B cell (primary cell): ENCODE data around the gene NRDE2. TPM values are rescaled to one million over a fixed set of nuclear protein-coding genes. Genes with fewer than 3 reads are reported as not detected.

Source experiments
- ATAC-seq: fragments of 200-7000 bp; cut with Tn5 transposase; one replicate; pipeline ENCODE4 v1.10.0; 2021; ENCODE audit warnings: low read depth, mild to moderate bottlenecking, moderate number of reproducible peaks, moderate library complexity
- CTCF ChIA-PET: fragments of 350-600 bp; sonication (Branson Sonifier 250); formaldehyde crosslinking; loops from one replicate; lab custom pipeline; 2021; ENCODE audit warnings: antibody characterized with exemption, inconsistent platforms; lab: Charles Lee
- POLR2A ChIA-PET: fragments of 350-600 bp; sonication (Branson Sonifier 250); formaldehyde crosslinking; loops from one replicate; lab custom pipeline; 2021; ENCODE audit warnings: antibody characterized with exemption; lab: Charles Lee
- DNase-seq: peaks from one replicate; pipeline ENCODE4 v3.0.0; 2013
- H2AFZ ChIP-seq: 2 replicates; pipeline ENCODE4 v1.6.1; 2012; ENCODE audit warnings: mild to moderate bottlenecking, low read depth, low read length; ENCODE audit not compliant: insufficient read depth, poor library complexity, severe bottlenecking
- H3K27ac ChIP-seq, 2 donors: 1 replicate in 1 of 2; 2 replicates in 1 of 2; pipeline ENCODE4 v1.5.1; 2012 to 2013; ENCODE audit warnings: low read length in 2 of 2, mild to moderate bottlenecking in 2 of 2, moderate library complexity in 1 of 2
- H3K27me3 ChIP-seq, 4 experiments: fragments of 200-600 bp in 1 of 4; sonication (generic) in 1 of 4; replicated peaks in 1 of 4; 1 replicate in 2 of 4; 2 replicates in 2 of 4; pipeline versions ENCODE4 v1.6.1 to v1.7.0; 2013 to 2016; ENCODE audit warnings: low read length in 3 of 4, mild to moderate bottlenecking in 2 of 4, mixed read lengths in 1 of 4, moderate library complexity in 1 of 4; ENCODE audit not compliant: insufficient read depth in 4 of 4, control insufficient read depth in 3 of 4; ENCODE audit errors: control extremely low read depth in 1 of 4
- H3K36me3 ChIP-seq, 2 experiments: replicated peaks in 1 of 2; 1 replicate in 1 of 2; 2 replicates in 1 of 2; pipeline versions ENCODE4 v1.6.1 to v1.7.1; 2013; ENCODE audit warnings: low read length in 1 of 2; ENCODE audit not compliant: insufficient read depth in 2 of 2, control insufficient read depth in 1 of 2; ENCODE audit errors: control extremely low read depth in 1 of 2, extremely low read depth in 1 of 2
- H3K4me1 ChIP-seq, 2 donors: fragments of 200-600 bp in 1 of 2; sonication (generic) in 1 of 2; 1 replicate in 1 of 2; 2 replicates in 1 of 2; pipeline versions ENCODE4 v1.5.1 to v1.6.1; 2013 to 2017; ENCODE audit warnings: low read length in 2 of 2; ENCODE audit not compliant: control insufficient read depth in 2 of 2, insufficient read depth in 2 of 2
- H3K4me2 ChIP-seq: replicated peaks from 2 replicates; pipeline ENCODE3; 2012; ENCODE audit warnings: mild to moderate bottlenecking, low read depth, low read length; ENCODE audit not compliant: poor library complexity, severe bottlenecking
- H3K4me3 ChIP-seq, 5 experiments: fragments of 200-600 bp in 1 of 5; sonication (generic) in 1 of 5; 1 replicate in 3 of 5; 2 replicates in 2 of 5; pipeline versions ENCODE4 v1.5.1 to v1.7.0; 2011 to 2016; ENCODE audit warnings: low read length in 4 of 5, mild to moderate bottlenecking in 4 of 5, low read depth in 2 of 5, control low read depth in 1 of 5, moderate library complexity in 1 of 5; ENCODE audit not compliant: insufficient read depth in 1 of 5; ENCODE audit errors: control extremely low read depth in 1 of 5, extremely low read depth in 1 of 5
- H3K79me2 ChIP-seq: fragments of 200-600 bp; sonication (generic); one replicate; pipeline ENCODE4 v1.6.0; 2016; ENCODE audit warnings: low read length; ENCODE audit not compliant: control insufficient read depth, insufficient read depth
- H3K9ac ChIP-seq: fragments of 200-600 bp; sonication (generic); 2 replicates; pipeline ENCODE4 v1.6.1; 2017; ENCODE audit warnings: mild to moderate bottlenecking, low read length, moderate library complexity
- H3K9me3 ChIP-seq, 3 donors: one replicate each; pipeline versions ENCODE4 v1.6.1 to v1.7.1; 2013; ENCODE audit warnings: low read length in 2 of 3; ENCODE audit not compliant: control insufficient read depth in 2 of 3, insufficient read depth in 1 of 3; ENCODE audit errors: control extremely low read depth in 1 of 3
- H4K20me1 ChIP-seq: 2 replicates; pipeline ENCODE4 v1.6.0; 2012; ENCODE audit warnings: mild to moderate bottlenecking, low read length; ENCODE audit not compliant: insufficient read depth, control insufficient read depth, poor library complexity, severe bottlenecking
- H3K27ac Mint-ChIP-seq: one replicate; pipeline ENCODE4 v1.8.0; 2021; ENCODE audit warnings: mixed read lengths
- H3K27me3 Mint-ChIP-seq: one replicate; pipeline ENCODE4 v1.8.0; 2021; ENCODE audit warnings: mixed read lengths
- H3K4me1 Mint-ChIP-seq: one replicate; pipeline ENCODE4 v1.8.0; 2021; ENCODE audit warnings: mixed read lengths
- H3K4me3 Mint-ChIP-seq: one replicate; pipeline ENCODE4 v1.8.0; 2021; ENCODE audit warnings: mixed read lengths
- H3K9me3 Mint-ChIP-seq: one replicate; pipeline ENCODE4 v1.8.0; 2022; ENCODE audit warnings: mixed read lengths; ENCODE audit not compliant: insufficient read depth
- EZH2 ChIP-seq: IDR thresholded peaks from 2 replicates; pipeline ENCODE4 v1.6.1; 2012; ENCODE audit warnings: borderline replicate concordance, low read depth, mild to moderate bottlenecking, moderate library complexity, low read length; ENCODE audit not compliant: insufficient read depth, poor library complexity, severe bottlenecking
- WGBS: methylation state at CpG from one replicate; pipeline ENCODE4 v1.1.5; 2013; ENCODE audit warnings: missing lambda C conversion rate; ENCODE audit not compliant: insufficient coverage; 5-methylcytosine and 5-hydroxymethylcytosine counted together
- intact Hi-C: fragments of 100-400 bp; cut with micrococcal nuclease; formaldehyde crosslinking; loops from one replicate; pipeline ENCODE4 v1.10.0; 2022
- polyA plus RNA-seq: library from polyadenylated mRNA; depleted of rRNA; stranded (reverse); fragments of >200 nt; gene quantifications from 2 replicates; pipeline ENCODE4 v1.2.3, GENCODE V29; 2012
- total RNA-seq, 2 donors: library from RNA; stranded (reverse); fragments of 120-200 nt in 1 of 2; gene quantifications; 1 replicate in 1 of 2; 2 replicates in 1 of 2; pipeline versions ENCODE4 v1.2.3 to v1.2.4, GENCODE V29; 2013 to 2022
- TF ChIP-seq, protein P1 (sequence below): fragments of 200-600 bp; IDR thresholded peaks from one replicate; pipeline ENCODE4 v1.8.0; 2022; ENCODE audit warnings: antibody characterized with exemption, mild to moderate bottlenecking

NRDE2 gene
- total and polyA plus RNA-seq, 2 donors (not counting 1 experiment from before 2014, with no cell fraction given), result 5.3 to 35.8 TPM

DNA sequence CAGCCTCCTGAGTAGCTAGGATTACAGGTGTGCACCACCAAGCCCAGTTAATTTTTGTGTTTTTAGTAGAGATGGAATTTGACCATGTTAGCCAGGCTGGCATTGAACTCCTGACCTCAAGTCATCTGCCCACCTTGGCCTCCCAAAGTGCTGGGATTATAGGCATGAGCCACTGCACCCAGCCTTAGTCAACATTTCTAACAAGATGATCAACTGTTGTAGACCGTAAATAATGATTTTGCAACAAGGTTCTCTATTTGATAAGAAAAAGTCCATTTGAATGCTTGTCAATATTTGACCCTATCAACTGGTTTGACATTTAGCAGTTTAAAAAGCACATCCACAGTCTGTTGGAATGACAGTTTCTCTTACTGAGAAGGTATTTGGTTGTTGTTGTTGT is 25.2 kb upstream of the NRDE2 start:
- Histone ChIP-seq H2AFZ (no peak overlapping the region), H3K9me3 (no peaks in the 10 kb centered on the region), H3K27ac (no peak overlapping the region), H3K4me3 (no peak overlapping the region), H3K27me3 (peaks cover 0 to 8% (median 0%) of the 10 kb centered on the region in 4 experiments), H3K36me3 (no peaks in the 10 kb centered on the region), H3K4me2 (no peak overlapping the region), H3K4me1 (no peaks in the 10 kb centered on the region), H3K9ac (no peak overlapping the region), H3K79me2 (no peaks in the 10 kb centered on the region), H4K20me1 (no peaks in the 10 kb centered on the region)
- ChIA-PET POLR2A (no interaction called here), CTCF (no interaction called here)
- H3K27ac Mint-ChIP-seq, result no peak overlapping the region
- no peak for ATAC-seq
- no peaks in the 10 kb centered on the region for H3K9me3 Mint-ChIP-seq
- intact Hi-C loops, result no loop called here
- no peaks in the 10 kb centered on the region for H3K4me1 Mint-ChIP-seq
- peaks cover 24% of the 10 kb centered on the region for H3K27me3 Mint-ChIP-seq
- WGBS, result no CpG with 5 or more reads among the region's 1 CpG
- TF ChIP-seq, protein P1, sequence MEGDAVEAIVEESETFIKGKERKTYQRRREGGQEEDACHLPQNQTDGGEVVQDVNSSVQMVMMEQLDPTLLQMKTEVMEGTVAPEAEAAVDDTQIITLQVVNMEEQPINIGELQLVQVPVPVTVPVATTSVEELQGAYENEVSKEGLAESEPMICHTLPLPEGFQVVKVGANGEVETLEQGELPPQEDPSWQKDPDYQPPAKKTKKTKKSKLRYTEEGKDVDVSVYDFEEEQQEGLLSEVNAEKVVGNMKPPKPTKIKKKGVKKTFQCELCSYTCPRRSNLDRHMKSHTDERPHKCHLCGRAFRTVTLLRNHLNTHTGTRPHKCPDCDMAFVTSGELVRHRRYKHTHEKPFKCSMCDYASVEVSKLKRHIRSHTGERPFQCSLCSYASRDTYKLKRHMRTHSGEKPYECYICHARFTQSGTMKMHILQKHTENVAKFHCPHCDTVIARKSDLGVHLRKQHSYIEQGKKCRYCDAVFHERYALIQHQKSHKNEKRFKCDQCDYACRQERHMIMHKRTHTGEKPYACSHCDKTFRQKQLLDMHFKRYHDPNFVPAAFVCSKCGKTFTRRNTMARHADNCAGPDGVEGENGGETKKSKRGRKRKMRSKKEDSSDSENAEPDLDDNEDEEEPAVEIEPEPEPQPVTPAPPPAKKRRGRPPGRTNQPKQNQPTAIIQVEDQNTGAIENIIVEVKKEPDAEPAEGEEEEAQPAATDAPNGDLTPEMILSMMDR, result no peak
- TF ChIP-seq EZH2, result no peak
- DNase-seq, result no peak
- no peak overlapping the region for H3K4me3 Mint-ChIP-seq

GRCh38 chr14:90355540-90356518 is 24.1 kb upstream of the NRDE2 start:
- no peak for TF ChIP-seq EZH2
- TF ChIP-seq, protein P1, result no peak
- Mint-ChIP-seq H3K27ac (no peak overlapping the region), H3K4me3 (no peak overlapping the region), H3K27me3 (peaks cover 24% of the 10 kb centered on the region), H3K4me1 (no peaks in the 10 kb centered on the region), H3K9me3 (no peaks in the 10 kb centered on the region)
- intact Hi-C loops, result no loop called here
- no peak for ATAC-seq
- H3K4me1 ChIP-seq, result no peaks in the 10 kb centered on the region
- no peaks in the 10 kb centered on the region for H3K36me3 ChIP-seq
- no peak overlapping the region for H2AFZ ChIP-seq
- no peak for DNase-seq
- no peak overlapping the region for H3K4me2 ChIP-seq
- no peaks in the 10 kb centered on the region for H3K79me2 ChIP-seq
- H4K20me1 ChIP-seq, result no peaks in the 10 kb centered on the region
- WGBS, result 93% methylated on average over 5 of the region's 8 CpGs
- no peak overlapping the region for H3K9ac ChIP-seq
- no peaks in the 10 kb centered on the region for H3K9me3 ChIP-seq
- no peak overlapping the region for H3K27ac ChIP-seq
- CTCF ChIA-PET, result interaction anchor here (0.7 kb wide), 1 partner anchor 155 kb away, joined by 3 read pairs; no protein-coding TSS in a partner anchor
- POLR2A ChIA-PET, result no interaction called here
- peaks cover 0 to 8% (median 0%) of the 10 kb centered on the region in 4 experiments for H3K27me3 ChIP-seq
- no peak overlapping the region for H3K4me3 ChIP-seq
